LNCAP (cell line): ENCODE measurements around the gene ERMARD.

Experiments used
- CTCF ChIP-seq: fragments of 450-650 bp; IDR thresholded peaks from 2 replicates; pipeline ENCODE4 v1.5.1; 2017; ENCODE audit warnings: mild to moderate bottlenecking

ERMARD gene

GRCh38 chr6:169793408-169793807 is 42.0 kb downstream of the ERMARD start:
- TF ChIP-seq CTCF = no peak

- TF ChIP-seq CTCF = no peak
These were observed 43.1 kb downstream of the ERMARD start for GRCh38 chr6:169794317-169795055.

GRCh38 chr6:169795196-169795595 is 43.8 kb downstream of the ERMARD start:
- TF ChIP-seq CTCF = no peak

DNA sequence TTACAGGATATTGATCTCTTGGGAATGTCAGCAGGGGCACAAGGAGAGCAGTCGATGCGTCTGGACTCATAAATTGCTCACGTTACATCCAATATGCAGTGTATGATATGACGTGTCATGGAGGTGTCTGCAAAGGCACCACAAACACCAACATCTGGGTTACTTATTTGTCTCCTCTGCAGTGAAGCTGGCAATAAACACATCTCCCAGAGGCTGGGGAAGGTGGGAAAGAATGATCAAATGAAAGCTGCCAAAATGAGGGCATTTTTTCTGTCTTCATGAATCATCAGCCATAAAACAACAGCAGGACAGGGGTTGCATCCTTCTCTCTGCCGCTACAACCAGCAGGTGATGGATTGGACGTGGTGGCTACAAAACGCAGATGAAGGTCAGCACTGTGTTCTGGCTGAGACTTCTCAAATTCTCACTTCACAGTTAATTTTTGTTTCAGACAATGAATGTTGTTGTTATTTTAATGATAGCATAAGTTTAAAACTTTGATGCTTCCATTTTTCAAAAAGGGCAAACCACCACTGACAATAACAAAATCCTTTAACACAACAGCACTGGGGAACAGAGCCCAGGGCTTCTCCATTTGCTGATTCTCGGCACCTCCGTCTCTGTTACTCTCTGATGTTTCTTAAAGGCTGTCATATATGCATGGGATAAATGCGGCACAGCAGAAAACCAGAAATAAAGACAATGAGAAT is 47.5 kb downstream of the ERMARD start:
- no peak for TF ChIP-seq CTCF

DNA sequence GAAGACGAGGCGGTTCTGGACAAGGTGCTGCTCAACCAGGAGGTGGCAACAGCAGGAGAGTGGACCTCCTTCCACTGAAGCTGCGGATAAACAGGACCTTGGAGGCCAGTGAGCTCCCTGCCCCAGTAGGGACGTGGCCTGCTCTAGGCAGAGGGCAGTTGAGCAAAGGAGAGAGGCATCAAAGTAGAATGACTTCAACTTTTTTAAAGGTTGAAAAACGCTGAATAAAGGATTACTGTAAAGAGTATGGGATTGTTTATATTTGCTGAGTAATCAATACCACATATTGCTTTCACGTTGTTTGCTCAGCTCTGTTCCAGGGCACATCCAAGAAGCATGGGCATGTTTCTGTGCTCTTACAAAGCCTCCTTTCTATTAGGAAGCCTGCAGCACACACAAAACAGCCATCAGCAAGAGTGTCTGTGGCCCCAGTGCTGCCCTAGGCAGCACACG is 48.1 kb downstream of the ERMARD start:
- TF ChIP-seq CTCF = no peak

DNA sequence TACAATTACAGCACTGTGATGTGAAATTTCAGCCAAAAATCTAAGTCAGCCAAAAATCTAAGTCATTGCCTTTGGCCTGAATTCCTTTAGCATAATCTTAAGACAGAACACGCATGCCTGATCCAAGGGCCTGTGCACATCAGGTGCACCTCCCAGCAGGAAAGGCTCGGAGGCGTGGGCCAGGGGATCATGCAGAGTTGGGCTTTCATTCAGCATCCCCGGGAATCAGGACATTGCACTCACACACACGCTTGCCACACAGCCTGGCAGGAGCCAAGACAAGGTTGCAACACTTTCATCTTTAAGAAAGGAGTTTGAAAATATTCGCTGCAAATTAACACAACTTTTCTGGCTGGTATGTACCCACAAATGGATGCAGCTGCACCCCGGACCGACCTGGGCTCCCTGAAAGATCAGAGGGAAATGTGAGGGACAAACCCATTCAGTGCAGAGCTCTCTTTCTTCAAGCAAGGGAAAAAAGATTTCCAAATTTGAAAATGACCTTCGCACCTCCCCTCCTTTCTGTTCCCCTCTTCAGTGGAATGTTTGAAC is 48.8 kb downstream of the ERMARD start:
- TF ChIP-seq CTCF = no peak

- TF ChIP-seq CTCF = no peak
These were observed 49.4 kb downstream of the ERMARD start for GRCh38 chr6:169800668-169801395.
